GM18498 (cell line): Measurements from ENCODE around the gene HLA-E.
"Not testable (repeated sequence)": the region's sequence is repeated elsewhere in the genome, so short reads cannot be mapped to it uniquely, and the experiment has no call there.

ENCODE experiments used
- ATAC-seq: cut with Tn5 transposase; IDR thresholded peaks from one replicate; pipeline ENCODE4 v1.9.1; 2021; ENCODE audit warnings: mild to moderate bottlenecking, moderate library complexity; ENCODE audit not compliant: unreplicated experiment

HLA-E gene

DNA sequence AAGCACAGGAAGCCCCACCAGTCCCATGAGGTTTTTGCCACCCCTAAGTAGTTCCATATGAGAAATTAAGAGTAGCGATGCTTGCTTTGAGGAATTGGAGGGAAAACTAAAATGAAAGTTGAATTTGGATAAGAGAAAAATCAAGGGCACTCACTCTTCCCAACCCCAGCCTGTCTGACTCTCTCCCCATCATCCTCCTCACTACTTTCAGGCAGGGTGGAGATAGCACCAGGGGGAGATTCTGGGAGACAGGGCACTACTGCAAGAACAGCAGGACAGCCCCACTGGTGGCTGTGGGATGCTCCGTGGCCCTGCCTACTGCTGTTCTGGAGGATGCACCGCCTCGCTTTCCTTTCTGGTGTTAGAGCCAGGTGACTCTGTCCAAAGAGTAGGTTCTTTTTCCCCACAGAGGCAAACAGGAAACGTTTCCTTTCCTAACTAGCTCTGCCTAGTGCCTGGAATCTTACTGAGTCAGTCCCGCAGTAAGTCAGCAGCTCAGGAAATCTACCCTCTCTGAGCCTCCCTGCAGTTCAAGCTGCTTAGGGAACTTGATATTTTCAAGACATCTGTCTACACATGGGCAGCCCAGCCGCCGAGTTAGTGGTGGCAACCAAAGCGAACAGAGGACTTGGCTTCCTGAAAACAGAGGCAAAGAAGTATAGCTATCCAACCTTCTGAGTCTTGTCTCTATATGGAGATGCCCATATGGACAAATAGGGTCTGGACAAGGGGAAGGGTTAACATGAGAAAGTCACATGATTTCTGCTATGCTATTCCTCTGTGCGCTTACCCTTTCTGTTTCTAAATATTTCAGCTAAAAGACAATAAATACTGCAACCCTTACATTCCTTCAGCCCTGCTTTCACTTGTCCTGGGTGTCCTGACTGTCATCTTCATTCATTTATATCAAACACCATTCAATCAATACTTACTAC is 11.4 kb downstream of the HLA-E start:
- ATAC-seq: no peak

- ATAC-seq: peak; percentile 57
These were observed 18.8 kb downstream of the HLA-E start for GRCh38 chr6:30507849-30508827.

DNA sequence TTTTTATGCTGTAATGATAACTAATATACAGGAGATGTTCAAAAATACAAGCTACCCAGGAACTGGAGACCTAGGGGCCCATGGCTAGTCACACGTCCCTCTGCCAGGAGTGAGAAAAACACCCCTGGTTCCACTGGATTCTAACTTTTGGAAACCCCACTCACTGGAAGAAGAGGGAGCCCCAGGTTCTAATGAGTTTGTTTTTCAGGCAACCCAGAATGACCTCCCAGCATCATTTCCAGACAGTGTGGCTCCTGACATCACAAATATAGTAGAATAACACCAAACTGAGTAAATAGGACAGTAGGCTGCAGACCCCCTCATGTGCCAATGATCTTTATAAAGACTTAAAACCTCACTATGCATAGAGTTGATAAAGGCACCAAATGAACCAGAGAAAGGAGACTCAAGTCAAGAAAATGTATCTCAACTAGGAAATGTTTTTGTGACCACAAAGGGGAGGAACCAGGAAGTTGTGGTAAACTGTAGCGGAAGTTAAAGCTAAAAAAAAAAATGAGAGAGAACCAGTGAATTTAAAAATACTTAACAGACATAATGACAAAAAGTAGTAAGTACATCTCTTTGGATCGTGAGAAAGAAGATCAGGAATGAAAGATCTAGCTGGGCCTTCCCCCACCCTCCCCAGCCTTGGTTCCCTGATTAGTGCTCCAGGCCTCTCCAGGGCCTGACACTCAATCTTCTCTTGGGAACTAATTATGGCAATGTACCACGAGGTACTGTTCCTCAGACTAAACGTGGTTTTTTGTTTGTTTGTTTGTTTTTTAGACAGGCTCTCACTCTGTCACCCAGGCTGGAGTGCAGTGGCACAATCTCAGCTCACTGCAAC is 19.8 kb downstream of the HLA-E start:
- ATAC-seq: peak; percentile 48

GRCh38 chr6:30510419-30511168 is 21.3 kb downstream of the HLA-E start:
- no peak for ATAC-seq

- no peak for ATAC-seq
These were observed 21.8 kb downstream of the HLA-E start for GRCh38 chr6:30511169-30511546.

- no peak for ATAC-seq
These were observed 24.1 kb downstream of the HLA-E start for GRCh38 chr6:30513451-30513850.

DNA sequence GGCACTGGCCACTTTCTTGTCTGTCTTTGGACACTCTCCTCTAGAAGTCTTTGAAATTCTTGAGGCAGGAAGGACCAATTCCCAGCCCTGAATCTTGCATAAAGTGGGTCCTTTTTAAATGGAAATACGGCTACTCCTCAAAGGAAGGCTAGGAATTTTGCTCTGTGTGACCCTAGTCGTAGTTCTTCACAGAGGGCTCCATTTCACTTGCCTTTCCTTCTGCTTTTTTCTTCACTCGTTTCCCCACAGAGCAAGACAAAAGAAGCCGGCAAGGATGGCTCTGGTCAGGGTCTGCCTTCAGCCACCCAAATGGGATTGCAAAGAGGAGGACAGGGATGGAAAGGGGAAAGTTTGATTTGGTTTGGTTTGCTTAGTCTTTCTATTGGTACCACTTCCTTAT is 25.8 kb downstream of the HLA-E start:
- no peak for ATAC-seq

DNA sequence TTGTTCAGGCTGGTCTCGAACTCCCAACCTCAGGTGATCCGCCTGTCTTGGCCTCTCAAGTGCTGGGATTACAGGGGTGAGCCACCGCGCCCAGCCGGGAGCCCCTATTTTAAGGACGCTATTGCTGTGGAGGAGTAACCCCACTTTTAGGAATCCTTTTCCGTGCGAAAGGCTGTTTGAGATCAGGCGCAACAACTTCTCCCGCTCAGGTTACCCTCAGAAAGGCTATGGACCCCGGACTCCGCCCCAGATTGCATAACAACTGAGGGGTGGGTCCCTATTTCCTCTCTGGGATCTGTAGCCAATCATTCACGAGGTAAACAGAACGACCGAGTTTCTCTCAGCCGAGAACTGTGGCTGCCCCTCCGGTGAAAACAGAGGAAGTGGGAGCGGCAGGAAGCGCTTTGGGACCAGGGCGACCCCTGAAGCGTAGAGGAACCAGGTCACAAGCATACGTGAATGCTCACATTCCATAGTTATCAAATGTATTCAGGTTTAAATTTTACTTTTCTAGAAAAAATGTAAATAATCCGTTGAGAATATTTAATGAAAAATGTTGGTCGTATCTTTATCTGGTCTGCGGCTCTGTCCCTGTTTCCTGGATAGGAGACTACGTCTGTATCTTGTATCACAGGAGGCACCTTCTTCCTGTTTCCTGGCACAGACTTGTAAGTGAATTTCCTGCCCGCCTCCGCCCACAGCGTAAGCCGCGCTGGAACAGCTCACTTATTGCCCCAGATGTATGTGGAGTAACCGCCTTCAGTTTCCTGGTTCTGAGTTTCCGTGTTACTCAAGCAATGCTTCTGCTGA is 26.8 kb downstream of the HLA-E start:
- peak; percentile 73 for ATAC-seq

DNA sequence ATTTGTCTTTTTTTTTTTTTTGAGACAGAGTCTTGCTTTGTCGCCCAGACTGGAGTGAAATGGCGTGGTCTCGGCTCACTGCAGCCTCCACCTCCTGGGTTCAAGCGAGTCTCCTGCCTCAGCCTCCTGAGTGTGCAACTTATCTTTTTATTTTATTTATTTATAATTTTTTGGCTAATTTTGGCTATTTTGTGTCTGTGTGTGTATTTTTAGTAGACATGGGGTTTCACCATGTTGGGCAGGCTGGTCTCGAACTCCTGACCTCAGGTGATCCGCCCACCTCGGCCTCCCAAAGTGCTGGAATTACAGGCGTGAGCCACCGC is 27.4 kb downstream of the HLA-E start:
- not testable (repeated sequence) for ATAC-seq

DNA sequence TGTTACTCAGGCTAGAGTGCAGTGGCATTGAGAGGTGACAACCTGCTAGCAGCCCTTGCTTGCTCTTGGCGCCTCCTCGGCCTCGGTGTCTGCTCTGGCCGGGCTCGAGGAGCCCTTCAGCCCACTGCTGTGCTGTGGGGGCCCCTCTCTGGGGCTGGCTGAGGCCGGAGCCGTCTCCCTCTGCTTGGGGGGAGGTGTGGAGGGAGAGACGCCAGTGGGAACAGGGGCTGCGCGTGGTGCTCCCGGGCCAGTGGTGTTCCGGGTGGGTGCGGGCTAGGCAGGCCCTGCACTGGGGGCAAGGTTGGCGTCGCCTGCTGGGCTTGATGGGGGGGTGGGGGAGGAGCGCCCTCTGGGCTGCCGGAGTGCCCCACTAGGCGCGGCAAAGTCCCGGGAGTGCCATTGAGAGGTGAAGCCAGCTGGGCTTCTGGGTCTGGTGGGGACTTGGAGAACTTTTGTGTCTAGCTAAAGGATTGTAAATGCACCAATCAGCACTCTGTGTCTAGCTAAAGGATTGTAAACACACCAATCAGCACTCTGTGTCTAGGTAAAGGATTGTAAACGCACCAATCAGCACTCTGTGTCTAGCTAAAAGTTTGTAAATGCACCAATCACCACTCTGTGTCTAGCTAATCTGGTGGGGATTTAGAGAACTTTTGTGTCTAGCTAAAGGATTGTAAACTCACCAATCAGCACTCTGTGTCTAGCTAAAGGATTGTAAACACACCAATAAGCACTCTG is 28.6 kb downstream of the HLA-E start:
- not testable (repeated sequence) for ATAC-seq

DNA sequence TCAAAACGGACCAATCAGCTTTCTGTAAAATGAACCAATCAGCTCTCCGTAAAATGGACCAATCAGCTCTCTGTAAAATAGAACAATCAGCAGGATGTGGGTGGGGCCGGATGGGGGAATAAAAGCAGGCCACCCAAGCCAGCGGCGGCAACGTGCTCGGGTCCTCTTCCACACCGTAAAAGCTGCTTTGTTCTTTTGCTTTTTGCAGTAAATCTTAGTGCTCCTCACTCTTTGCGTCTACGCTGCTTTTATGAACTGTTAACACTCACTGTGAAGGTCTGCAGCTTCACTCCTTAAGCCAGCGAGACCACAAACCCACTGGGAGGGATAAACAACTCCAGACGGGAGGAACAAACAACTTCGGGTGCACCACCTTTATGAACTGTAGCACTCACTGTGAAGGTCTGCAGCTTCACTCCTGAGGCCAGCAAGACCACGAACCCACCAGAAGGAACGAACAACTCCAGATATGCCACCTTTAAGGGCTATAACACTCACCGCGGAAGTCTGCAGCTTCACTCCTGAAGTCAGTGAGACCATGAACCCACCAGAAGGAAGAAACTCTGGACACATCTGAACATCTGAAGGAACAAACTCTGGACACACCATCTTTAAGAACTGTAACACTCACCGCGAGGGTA is 29.3 kb downstream of the HLA-E start:
- ATAC-seq: not testable (repeated sequence)

GRCh38 chr6:30520522-30520921 is 31.2 kb downstream of the HLA-E start:
- no peak for ATAC-seq

GRCh38 chr6:30521082-30521481 is 31.8 kb downstream of the HLA-E start:
- not testable (repeated sequence) for ATAC-seq

DNA sequence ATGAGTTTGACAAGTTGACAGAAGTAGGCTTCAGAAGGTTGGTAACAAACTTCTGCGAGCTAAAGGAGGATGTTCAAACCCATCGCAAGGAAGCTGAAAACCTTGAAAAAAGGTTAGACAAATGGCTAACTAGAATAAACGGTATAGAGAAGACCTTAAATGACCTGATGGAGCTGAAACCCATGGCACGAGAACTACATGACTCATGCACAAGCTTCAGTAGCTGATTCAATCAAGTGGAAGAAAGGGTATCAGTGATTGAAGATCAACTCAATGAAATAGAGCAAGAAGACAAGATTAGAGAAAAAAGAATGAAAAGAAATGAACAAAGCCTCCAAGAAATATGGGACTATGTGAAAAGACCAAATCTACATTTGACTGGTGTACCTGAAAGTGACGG is 32.6 kb downstream of the HLA-E start:
- not testable (repeated sequence) for ATAC-seq

GRCh38 chr6:30526444-30526843 is 37.1 kb downstream of the HLA-E start:
- not testable (repeated sequence) for ATAC-seq

GRCh38 chr6:30529349-30529875 is 40.1 kb downstream of the HLA-E start:
- ATAC-seq: peak; percentile 42

DNA sequence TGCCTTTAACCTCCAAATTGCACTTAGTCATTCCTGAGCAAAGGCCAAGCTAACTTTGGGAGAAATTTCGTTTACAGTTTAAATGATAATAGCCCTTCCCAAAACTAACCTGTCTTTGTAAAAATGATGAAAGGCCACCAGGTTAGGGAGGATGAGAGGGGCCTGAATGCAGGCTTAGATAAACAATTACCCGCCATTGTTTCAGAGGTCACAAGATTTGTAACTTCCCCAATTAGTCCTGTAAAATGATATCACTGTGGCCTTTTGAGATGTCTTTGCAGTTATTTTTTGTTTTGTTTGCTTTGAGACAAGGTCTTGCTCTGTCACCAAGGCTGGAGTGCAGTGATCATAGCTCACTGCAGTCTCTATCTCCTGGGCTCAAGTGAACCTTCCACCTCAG is 40.7 kb downstream of the HLA-E start:
- peak; percentile 15 for ATAC-seq
